Stimulated activated CD4-positive, alpha-beta T cell treated with anti-CD3 and anti-CD28 coated beads, Interleukin-15, amount 100 ng/mL, for 48 hours (primary cell): ENCODE data around the gene STAMBP.
"Not testable (repeated sequence)": the region's sequence is repeated elsewhere in the genome, so short reads cannot be mapped to it uniquely, and the experiment has no call there.

Experiments
- DNase-seq, 2 donors: peaks; one replicate each; pipeline ENCODE4 v3.0.0-alpha.2; 2020; ENCODE audit warnings: low read depth in 2 of 2

STAMBP gene

DNA sequence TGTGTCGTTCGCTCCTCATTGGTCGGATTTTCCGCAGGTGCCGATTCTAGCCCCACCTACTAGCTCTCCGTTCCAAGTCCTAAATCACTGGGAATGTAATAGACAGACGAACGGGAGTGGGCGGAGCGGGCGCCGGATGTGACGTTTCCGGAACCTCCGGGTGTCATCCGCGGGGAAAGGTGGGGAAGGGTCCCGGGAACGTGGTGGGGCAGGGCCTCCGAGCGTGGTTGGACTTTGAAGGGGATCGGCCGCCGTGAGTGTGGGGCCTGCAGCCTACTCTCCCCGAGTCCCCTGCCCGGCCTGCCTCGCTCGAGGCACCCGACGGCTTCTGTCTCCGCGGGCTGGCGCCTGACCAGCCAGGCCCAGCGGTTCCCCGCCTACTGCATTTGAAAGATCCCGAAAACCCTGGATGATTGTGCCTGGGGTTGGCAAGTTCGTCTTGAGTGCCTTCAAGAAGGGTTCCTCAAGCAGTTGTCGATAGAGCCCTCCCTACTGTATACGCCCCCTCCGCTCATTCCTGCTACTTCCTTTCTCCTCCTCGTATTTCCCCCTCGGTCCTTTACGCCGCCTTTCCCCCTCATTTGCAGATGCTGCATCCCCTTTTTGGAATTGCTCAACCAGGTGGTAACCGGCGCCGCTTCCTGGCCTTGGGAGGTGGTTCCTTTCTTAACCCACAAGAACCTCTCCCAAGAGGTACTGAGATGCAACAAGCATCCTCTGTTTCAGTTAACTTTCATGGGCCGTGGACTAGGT is at the start of gene STAMBP:
TSS of gene STAMBP (plus strand) at position 144 of the 753 bp plus-strand sequence. CDS start 1,896 bp downstream, outside the sequence.
- peak; percentile 83 to 88 for DNase-seq

DNA sequence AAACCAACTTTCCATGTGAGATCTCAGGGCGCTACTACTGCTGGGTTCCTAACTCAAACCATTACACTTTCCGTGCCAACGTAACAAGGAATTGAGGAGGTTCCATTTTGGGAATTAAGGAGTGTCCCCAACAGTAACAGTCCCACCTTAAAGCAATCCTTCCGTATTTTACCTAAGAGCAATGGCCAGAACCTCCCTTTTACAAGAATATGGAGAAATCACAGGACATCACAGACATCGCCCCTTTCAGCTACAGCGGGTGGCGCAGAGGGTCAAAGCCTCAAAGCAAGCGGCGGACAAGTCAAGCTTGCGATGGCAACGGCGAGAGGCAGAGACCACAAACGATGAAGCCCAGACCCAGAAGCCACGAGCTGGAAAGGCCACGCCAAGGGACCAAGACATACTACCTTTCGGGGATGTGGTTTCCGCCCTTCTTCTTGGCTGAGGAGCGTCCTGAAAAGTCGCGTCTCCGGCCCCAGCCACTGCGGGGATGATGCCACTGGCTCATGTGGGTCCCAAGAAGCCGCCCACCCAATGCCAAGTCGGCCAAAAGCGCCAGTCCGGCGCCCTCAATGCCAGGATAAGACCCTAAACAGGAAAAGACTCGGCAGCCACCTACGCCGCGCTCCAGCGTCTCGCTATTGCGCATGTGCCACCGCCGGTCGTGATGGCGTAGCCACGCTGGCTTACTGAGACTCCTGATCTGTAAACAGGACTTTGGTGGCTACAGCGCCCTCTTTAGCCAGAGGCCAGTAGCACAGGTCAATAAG is 49.1 kb upstream of the STAMBP start, which contains the start of gene DUSP11:
TSS of gene DUSP11 (minus strand) at position 637 of the 770 bp plus-strand sequence. CDS start at position 508, 129 bp downstream.
- peak; percentile 91 to 95 for DNase-seq

- no peak for DNase-seq
These were observed 48.6 kb upstream of the STAMBP start for GRCh38 chr2:73780237-73780582.

GRCh38 chr2:73783402-73783801 is 45.4 kb upstream of the STAMBP start:
- not testable (repeated sequence) for DNase-seq

DNA sequence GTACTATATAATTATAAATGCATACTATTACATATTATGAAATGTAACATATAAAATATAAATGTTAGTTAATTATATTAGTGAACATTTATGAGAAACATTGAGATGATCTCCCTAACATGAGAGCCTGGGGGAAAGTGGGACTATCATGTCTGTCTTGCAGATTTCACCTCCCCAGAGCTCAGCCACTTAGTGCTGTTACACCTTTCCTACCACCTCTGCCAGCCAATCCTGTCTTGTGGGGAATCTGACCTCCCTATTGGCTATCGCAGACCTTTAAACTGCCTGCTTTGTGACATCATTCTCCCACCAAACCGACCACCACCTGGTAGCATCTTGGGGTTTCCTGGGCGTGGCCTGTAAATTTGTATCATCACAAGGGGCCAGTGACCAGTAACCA is 44.9 kb upstream of the STAMBP start, which contains the start of gene C2orf78:
TSS of gene C2orf78 (plus strand) at position 301 of the 400 bp plus-strand sequence. CDS start 127 bp downstream, outside the sequence.
- DNase-seq: not testable (repeated sequence)

DNA sequence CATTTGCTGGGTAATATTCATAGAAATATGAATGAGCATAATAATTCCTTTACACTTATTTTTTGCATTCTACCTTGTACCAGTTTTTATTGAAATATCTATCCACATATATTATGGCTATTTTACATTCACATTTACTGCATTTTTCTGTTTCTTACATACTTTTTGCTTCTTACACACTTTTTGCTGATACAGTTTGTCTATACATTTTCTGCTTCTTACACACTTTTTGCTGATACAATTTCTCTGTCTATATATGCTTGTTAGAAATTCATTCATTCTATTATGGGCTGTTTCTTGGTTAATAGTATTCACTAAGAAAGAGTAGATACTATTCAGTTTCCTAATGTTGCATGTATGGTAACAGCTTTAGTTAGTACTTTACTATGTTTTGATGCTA is 16.9 kb upstream of the STAMBP start:
- no peak for DNase-seq

- DNase-seq: no peak
These were observed 16.1 kb upstream of the STAMBP start for GRCh38 chr2:73812635-73813034.

DNA sequence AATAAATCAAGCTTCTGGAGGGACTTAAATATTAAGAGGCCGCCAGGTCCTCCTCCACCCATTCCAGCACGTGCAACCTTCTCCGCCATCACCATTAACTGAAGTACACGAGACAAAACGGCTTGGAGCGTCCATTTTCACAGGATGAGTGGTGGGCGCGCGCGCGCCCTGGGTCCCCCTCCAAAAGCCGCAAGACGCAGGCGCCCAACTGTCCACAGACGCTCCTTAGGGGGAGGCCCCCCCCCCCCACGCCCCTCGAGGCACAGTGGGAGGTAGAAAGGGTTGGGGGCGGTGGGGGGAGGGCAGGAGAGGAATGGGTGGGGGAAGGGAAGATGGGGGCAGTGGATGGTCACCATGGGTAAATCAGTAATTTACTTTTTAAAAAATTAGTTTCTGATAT is 10.5 kb upstream of the STAMBP start:
- no peak for DNase-seq

DNA sequence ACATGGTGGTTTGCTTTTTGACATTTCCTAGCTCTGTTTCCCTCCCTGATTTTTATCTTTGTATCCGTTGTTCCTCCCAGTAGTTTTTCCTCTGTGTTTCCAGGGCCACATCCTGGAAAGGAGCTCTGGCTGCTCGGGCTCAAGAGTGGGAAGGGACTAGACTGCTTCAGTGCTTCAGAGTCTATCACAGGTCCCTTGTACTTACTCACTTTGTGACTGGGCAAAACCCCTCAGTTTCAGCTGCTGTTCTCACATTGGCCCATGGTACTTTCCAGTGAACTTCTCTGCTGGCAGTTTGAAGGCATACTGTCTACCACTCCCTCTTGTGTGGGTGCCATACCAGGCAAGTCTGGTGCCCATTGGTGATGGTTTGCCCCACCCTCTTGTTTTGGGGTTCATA is 7.5 kb upstream of the STAMBP start:
- DNase-seq: peak in 1 of 2 donors; percentile 26

- DNase-seq: no peak
These were observed 7.1 kb upstream of the STAMBP start for GRCh38 chr2:73821669-73822068.

DNA sequence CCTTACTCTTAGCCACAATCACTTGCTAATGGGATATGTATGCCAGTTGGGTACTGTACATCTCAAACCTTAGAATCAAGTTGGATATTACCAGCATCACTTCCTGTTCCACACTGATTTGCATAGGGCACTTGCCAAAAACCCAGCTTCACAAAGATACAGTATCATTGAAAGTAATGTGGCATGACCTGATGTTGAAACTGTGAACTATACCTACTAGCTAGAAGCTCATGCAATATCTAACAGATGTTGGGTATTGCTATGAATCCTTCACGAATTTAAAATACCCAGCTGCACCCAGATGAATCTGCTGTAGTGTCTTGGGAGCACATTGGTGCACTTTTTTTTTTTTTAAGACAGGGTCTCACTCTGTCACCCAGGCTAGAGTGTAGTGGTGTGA is 6.5 kb upstream of the STAMBP start:
- no peak for DNase-seq

- DNase-seq: no peak
These were observed 5.8 kb upstream of the STAMBP start for GRCh38 chr2:73822991-73823390.

DNA sequence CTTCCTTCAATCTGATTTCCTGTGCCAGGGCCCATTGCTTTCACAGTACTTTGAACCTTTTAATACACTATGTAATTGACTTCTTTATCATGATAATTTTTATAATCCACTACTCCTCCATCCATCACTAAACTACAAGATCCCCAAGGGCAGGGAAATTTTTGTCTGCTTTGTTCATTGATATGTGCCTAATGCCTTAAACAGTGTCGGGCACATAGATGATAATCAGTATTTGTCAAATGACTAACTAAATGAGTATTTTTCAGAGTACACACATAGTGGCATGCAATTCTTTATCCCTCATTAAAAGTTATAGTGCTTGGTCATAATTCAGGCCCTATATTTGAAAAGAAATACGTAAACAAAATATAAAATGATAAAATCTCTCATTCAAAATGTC is 5.3 kb upstream of the STAMBP start:
- no peak for DNase-seq

GRCh38 chr2:73823916-73824523 is 4.7 kb upstream of the STAMBP start:
- DNase-seq: no peak

DNA sequence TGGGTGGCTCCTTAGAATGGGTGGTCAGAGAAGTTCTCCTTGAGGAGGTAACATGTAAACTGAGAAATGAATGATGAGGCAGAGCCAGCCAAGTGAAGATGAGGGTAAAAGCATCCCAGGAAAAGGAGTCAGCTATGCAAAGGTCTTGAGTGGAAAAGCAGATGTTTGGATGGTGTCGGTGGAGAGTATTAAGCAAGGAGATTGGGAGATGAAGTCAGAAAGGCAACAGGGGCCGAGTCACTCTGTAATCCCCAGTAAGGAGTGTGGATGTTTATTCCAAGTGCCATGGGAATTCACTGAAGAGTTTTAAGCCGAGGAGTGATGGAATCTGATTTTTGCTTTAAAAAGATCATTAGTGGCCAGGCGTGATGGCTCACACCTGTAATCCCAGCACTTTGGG is 3.4 kb upstream of the STAMBP start:
- DNase-seq: no peak

DNA sequence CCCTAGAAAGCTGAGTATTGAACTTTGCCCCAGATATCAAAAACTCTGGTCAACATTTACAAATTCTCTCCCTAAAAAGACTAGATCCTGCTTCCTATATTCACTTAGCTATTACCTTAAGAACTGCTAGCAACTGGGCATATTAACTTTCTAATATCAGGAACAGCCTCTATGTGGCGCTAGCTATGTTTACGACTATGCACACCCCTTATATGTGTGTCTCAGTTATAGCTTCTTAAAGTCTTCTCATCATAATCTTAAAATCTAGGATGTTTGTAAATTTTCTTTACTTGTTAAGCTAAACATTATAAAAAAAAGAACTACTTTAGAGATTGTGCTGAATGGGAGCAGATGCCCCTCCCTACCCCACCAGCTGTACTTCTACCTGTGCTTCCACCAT is 1.7 kb upstream of the STAMBP start:
- no peak for DNase-seq

DNA sequence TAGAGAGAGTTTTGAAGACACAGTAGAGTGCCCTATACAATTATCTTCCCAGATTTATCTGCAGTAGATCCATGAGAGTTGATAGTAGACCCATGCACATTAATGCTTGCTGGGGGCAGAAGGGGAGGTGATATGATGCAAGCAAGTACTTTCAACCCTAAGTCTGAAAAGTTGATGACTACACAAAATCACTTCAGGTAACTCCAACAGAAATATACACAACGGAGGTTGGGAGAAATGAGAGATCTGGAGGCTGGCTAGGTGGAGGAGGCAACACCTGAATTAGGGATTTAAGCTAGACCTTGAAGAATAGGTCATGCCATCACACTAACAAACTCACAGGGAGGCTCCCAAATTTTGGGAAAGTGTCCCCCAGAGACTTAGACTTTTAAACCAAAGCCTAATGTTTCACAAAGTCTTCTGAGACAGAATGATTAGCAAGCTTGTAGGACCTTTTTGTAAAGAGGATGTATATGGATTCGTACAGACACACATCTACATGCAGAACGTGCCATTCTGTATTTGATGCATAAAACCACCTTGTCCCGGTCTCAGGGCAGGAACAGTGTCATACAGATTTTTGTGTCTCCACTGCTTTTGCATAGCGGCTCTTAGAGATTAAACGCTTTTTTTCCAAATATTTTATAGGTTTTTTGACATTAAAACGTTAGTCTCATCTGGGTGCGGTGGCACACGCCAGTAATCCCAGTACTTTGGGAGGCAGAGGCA is 937 bp upstream of the STAMBP start:
- DNase-seq: no peak

- DNase-seq: no peak
These were observed 358 bp upstream of the STAMBP start for GRCh38 chr2:73828389-73828817.

DNA sequence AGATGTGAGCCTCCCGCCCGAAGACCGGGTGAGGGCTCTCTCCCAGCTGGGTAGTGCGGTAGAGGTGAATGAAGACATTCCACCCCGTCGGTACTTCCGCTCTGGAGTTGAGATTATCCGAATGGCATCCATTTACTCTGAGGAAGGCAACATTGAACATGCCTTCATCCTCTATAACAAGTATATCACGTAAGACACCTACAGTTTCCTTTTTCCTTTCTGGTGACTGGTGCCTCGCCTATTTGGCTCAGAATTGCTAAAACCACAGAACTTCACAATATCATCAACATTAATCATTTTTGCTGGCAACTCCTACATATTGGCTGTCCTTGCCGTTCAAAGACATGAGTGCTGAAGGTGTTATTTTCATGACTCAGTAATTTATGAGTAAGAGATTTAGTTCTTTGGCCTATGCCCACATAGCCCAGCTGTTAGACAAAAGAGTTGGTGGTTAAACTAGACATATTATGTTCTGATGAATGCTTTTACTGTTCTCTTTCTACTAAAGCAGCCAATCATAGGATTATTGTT is 2.2 kb downstream of the STAMBP start:
- peak; percentile 17 to 33 for DNase-seq

GRCh38 chr2:73832930-73833329 is 4.2 kb downstream of the STAMBP start:
- no peak for DNase-seq

DNA sequence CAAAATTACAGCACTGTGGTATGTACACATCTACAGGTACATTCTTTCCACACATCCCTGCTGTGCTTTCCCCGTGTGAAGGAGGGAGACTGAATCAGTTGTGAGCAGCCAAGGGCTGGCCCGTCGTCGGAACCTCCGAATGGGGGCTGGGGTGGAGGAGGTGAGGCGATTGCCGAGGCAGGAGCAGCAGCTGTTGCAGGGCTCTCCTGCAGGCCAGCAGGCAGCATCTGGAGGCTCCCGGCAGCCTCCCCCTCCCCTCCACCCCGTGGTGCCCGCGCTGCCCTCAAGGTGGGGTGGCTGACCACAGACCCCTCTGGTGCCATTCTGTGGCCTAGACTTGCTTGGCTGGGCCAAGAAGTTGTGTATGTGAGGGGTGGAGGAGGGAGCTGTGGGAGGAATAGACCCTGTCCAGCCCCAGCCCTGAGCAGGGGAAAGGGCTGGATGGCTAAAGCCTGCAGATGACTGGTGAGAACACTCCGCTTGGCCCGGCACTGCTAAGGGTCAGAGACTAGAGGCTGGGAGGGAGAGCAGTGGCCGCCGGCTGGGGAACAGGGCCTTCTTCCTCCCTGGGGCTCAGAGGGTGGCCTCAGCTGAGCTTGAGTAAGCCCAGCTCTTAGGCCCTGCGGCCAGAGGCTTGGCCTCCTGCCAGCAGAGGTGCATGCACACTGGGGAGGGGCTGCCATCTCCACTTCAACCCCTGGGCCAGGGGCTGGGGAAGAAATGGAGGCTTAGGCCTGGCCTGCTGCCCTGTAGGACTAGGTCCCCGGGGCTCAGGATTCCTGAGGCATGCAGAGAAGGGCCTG is 7.6 kb downstream of the STAMBP start:
- DNase-seq: no peak
